HepG2 (cell line): Measurements from ENCODE around the gene NPB. TPM values are rescaled to one million over a fixed set of nuclear protein-coding genes. Genes with fewer than 3 reads are reported as not detected.

Source experiments
- ATAC-seq: fragments of 200-7000 bp; cut with Tn5 transposase; 3 replicates; pipeline ENCODE4 v1.9.1; 2020; ENCODE audit warnings: mild to moderate bottlenecking, moderate library complexity
- BruUV-seq: library from RNA; stranded (reverse); fragments of 400-500 nt; replicated peaks from 2 replicates; lab custom pipeline; 2021; lab: Mats Ljungman, UMichigan
- CTCF ChIA-PET: fragments of 300-600 bp; formaldehyde crosslinking; extraction: SDS; loops from one replicate; lab custom pipeline; 2021; ENCODE audit warnings: low total read pairs, inconsistent platforms, low intra/inter-chr PET ratio; lab: Yijun Ruan, JAX
- POLR2A ChIA-PET: fragments of 350-600 bp; sonication (Branson Sonifier 250); formaldehyde crosslinking; loops from one replicate; lab custom pipeline; 2020; ENCODE audit warnings: antibody characterized with exemption, inconsistent platforms; lab: Yijun Ruan, JAX
- DNase-seq: peaks from one replicate; pipeline ENCODE4 v3.0.0-alpha.2; 2015; ENCODE audit warnings: low spot score
- FAIRE-seq: peaks from 3 replicates; lab custom pipeline; 2011; peaks lifted over from hg19 to GRCh38; lab: Jason Lieb, UNC
- H2AFZ ChIP-seq: one replicate; pipeline ENCODE4 v1.6.1; 2011; ENCODE audit warnings: low read length, inconsistent platforms
- H3K27ac ChIP-seq: fragments of 300-600 bp; 3 replicates; pipeline ENCODE4 v1.8.0; 2011; ENCODE audit warnings: mixed run types, mild to moderate bottlenecking, mixed read lengths, low read length, inconsistent platforms; ENCODE audit not compliant: insufficient read depth; ENCODE audit errors: extremely low read length
- H3K27me3 ChIP-seq, 2 experiments: fragments of 200-600 bp in 1 of 2; 2 replicates in 1 of 2; 3 replicates in 1 of 2; pipeline versions ENCODE4 v1.6.0 to v1.8.0; 2011; ENCODE audit warnings: low read length in 2 of 2, mild to moderate bottlenecking in 2 of 2, moderate library complexity in 2 of 2, inconsistent platforms in 1 of 2; ENCODE audit not compliant: insufficient read depth in 2 of 2, control insufficient read depth in 1 of 2
- H3K36me3 ChIP-seq, 2 experiments: fragments of 200-600 bp in 1 of 2; replicated peaks in 1 of 2; 2 replicates in 1 of 2; 3 replicates in 1 of 2; pipeline versions ENCODE4 v1.5.1 to v1.8.0; 2011; ENCODE audit warnings: low read length in 2 of 2, inconsistent platforms in 1 of 2; ENCODE audit not compliant: insufficient read depth in 2 of 2, control insufficient read depth in 1 of 2
- H3K4me1 ChIP-seq: 2 replicates; pipeline ENCODE4 v1.5.1; 2012; ENCODE audit warnings: low read length, inconsistent platforms; ENCODE audit not compliant: insufficient read depth
- H3K4me2 ChIP-seq: 2 replicates; pipeline ENCODE4 v1.6.0; 2011; ENCODE audit warnings: low read depth, low read length, inconsistent platforms
- H3K4me3 ChIP-seq, 3 experiments: fragments of 200-600 bp in 1 of 3; sonication (generic), shearing (Covaris generic) in 1 of 3; replicated peaks in 1 of 3; 2 replicates each; pipeline ENCODE4 v1.5.1; 2011 to 2016; ENCODE audit warnings: low read length in 3 of 3, inconsistent platforms in 2 of 3, low read depth in 2 of 3, mild to moderate bottlenecking in 2 of 3, control low read depth in 1 of 3, mixed read lengths in 1 of 3; ENCODE audit not compliant: insufficient read depth in 1 of 3
- H3K79me2 ChIP-seq: one replicate; pipeline ENCODE4 v1.6.1; 2011; ENCODE audit warnings: low read length, inconsistent platforms; ENCODE audit not compliant: insufficient read depth
- H3K9ac ChIP-seq: 2 replicates; pipeline ENCODE4 v1.6.0; 2011; ENCODE audit warnings: mild to moderate bottlenecking, low read depth, low read length, inconsistent platforms; ENCODE audit not compliant: insufficient read depth
- H3K9me3 ChIP-seq: 2 replicates; pipeline ENCODE4 v1.5.1; 2012; ENCODE audit warnings: mild to moderate bottlenecking, low read length
- H4K20me1 ChIP-seq: 2 replicates; pipeline ENCODE4 v1.6.0; 2011; ENCODE audit warnings: inconsistent platforms, mild to moderate bottlenecking, low read length, moderate library complexity; ENCODE audit not compliant: insufficient read depth
- EHMT2 ChIP-seq: fragments of 200-600 bp; sonication (generic); IDR thresholded peaks from 2 replicates; pipeline ENCODE4 v1.7.0; 2017; ENCODE audit warnings: antibody characterized with exemption, low read depth, low read length, borderline replicate concordance
- FOXO4 ChIP-seq: sonication (generic); formaldehyde crosslinking; conservative IDR thresholded peaks from 2 replicates; pipeline ENCODE4 v1.8.1; 2023; ENCODE audit warnings: missing genetic modification reagents
- MTF2 ChIP-seq: sonication (generic); formaldehyde crosslinking; IDR thresholded peaks from 2 replicates; pipeline ENCODE4 v1.5.0; 2020; ENCODE audit warnings: missing genetic modification reagents, borderline replicate concordance
- POLR2G ChIP-seq: fragments of 200-400 bp; formaldehyde crosslinking; IDR thresholded peaks from 2 replicates; pipeline ENCODE4 v1.6.1; 2018; ENCODE audit warnings: mild to moderate bottlenecking, low read depth, low read length, moderate library complexity
- PRDM10 ChIP-seq: sonication (generic); formaldehyde crosslinking; IDR thresholded peaks from 2 replicates; pipeline ENCODE4 v1.4.0; 2020; ENCODE audit warnings: low read depth, missing genetic modification reagents
- TCF7L2 ChIP-seq: IDR thresholded peaks from 2 replicates; pipeline ENCODE4 v1.6.1; 2011; ENCODE audit warnings: mild to moderate bottlenecking, low read depth, low read length, moderate library complexity
- ZBTB21 ChIP-seq: sonication (generic); formaldehyde crosslinking; IDR thresholded peaks from 2 replicates; pipeline ENCODE4 v1.4.0; 2020; ENCODE audit warnings: missing genetic modification reagents
- ZNF337 ChIP-seq: sonication (generic); formaldehyde crosslinking; IDR thresholded peaks from 2 replicates; pipeline ENCODE4 v1.5.1; 2020; ENCODE audit warnings: missing genetic modification reagents, low read depth, mild to moderate bottlenecking, borderline replicate concordance
- ZNF883 ChIP-seq: sonication (generic); formaldehyde crosslinking; IDR thresholded peaks from 2 replicates; pipeline ENCODE4 v1.5.1; 2020; ENCODE audit warnings: mild to moderate bottlenecking, missing genetic modification reagents; ENCODE audit errors: not compliant biosample characterization
- WGBS: methylation state at CpG from one replicate; pipeline ENCODE4 v1.1.6; 2017; ENCODE audit warnings: low lambda C conversion rate; 5-methylcytosine and 5-hydroxymethylcytosine counted together
- in situ Hi-C: cut with HindIII; loops from 2 replicates; pipeline ENCODE4 v1.10.0; 2017; ENCODE audit warnings: low pct_unique_long_range_greater_than_20kb; ENCODE audit not compliant: extremely low pct_ligation_motif_present
- intact Hi-C: fragments of 100-400 bp; cut with micrococcal nuclease; formaldehyde crosslinking; loops from one replicate; pipeline ENCODE4 v1.10.0; 2022; ENCODE audit not compliant: unreplicated experiment
- polyA plus RNA-seq, 8 experiments: library from polyadenylated mRNA; depleted of rRNA in 3 of 8; stranded (reverse) in 7 of 8; unstranded in 1 of 8; fragments of >200 nt; fragmentation: Illumina TruSeq in 4 of 8; extraction: Trizol in 4 of 8; gene quantifications; 2 replicates each; pipeline versions ENCODE4 v1.2.1 to v1.2.3, GENCODE V29; 2011 to 2016; ENCODE audit warnings: low read depth in 4 of 8, missing spikeins in 1 of 8, mixed read lengths in 1 of 8; ENCODE audit not compliant: insufficient read depth in 1 of 8
- total RNA-seq, 5 experiments: library from RNA; depleted of rRNA; stranded (reverse); fragments of >200 nt; fragmentation: Illumina TruSeq; extraction: Trizol; gene quantifications; 2 replicates each; pipeline ENCODE4 v1.2.3, GENCODE V29; 2016; ENCODE audit warnings: low read depth in 1 of 5
- TF ChIP-seq, protein P1 (sequence below): IDR thresholded peaks from 2 replicates; pipeline ENCODE4 v1.4.0; 2020; ENCODE audit warnings: mild to moderate bottlenecking, missing genetic modification reagents

The NPB gene
- total and polyA plus RNA-seq, 2 of the 13 experiments (the other 11 are each of a cell fraction or from before 2014, with no cell fraction given): 0.11 to 0.93 TPM

DNA sequence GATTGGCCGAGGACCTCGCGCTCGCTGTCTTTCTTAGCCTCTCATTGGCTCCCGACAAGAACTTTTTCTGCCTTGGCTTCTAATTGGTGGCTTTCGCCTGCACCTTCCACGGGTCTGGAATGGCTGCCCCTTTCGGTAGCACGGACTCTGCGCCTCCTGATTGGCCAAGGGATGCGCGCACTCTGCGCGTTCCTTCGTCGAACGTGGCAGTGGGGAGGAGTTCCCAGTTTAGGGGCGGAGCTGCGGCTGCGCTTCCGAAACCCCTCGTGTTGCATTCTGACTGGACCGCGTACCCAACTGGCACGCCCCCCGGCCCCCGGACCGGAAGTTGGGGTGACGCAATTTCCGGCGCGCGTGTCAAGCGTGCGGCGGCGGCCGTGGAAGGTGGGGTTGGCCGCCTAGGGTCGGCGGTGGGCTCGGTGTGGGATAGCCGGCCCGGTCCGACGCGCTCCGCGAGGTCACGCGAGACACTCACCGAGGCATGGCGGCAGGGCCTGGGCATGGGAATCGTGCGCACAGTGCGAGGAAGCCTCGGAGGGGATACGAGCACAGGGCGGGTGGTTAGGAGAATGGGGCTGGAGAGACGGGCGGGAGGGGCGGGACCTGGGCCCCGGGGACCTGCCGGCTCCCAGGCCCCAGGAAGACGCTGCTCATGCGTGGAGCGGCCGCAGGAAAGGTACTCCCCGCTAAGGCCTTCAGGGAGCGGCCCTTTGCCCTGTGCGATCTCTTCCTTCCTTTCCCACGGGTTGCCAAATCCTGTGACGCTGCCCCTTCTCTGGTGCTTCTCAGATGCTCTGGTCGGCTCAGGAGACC lies 41.1 kb upstream of the NPB start:
- in situ Hi-C loops: no loop called here
- DNase-seq (peak; percentile 100), FAIRE-seq (peak; percentile 99), ATAC-seq (peak; percentile 89)
- BruUV-seq: TSS peak; percentile 71
- peaks cover 44% of the 10 kb centered on the region for H4K20me1 ChIP-seq
- no peaks in the 10 kb centered on the region; a peak in 1 of 5 replicates for H3K27me3 ChIP-seq
- peaks cover 18 to 47% of the 10 kb centered on the region in 2 experiments for H3K36me3 ChIP-seq
- peak overlapping the region; percentile 83 to 91 (median 86) for H3K4me3 ChIP-seq
- ChIA-PET POLR2A (interaction anchor here (0.5 to 3.7 kb wide), 44 partner anchors 9 to 276 kb away, joined by 3 to 40 read pairs (median 5); partner anchors contain the start of genes ARHGDIA, ARL16, CENPX and DCXR), CTCF (interaction anchor here (1.2 kb wide), 1 partner anchor 128 kb away, joined by 3 read pairs; no protein-coding TSS in a partner anchor)
- H3K27ac ChIP-seq: peak overlapping the region; percentile 94
- peaks cover 77% of the 10 kb centered on the region for H3K4me1 ChIP-seq
- WGBS: 1% methylated on average over 59 of the region's 74 CpGs
- H3K9ac ChIP-seq: peak overlapping the region; percentile 97
- H3K4me2 ChIP-seq: peak overlapping the region; percentile 78
- no peaks in the 10 kb centered on the region for H3K9me3 ChIP-seq
- intact Hi-C loops: loop anchor here (5.0 kb wide), 1 partner anchor 39 kb away; no protein-coding TSS in a partner anchor
- no peak overlapping the region for H2AFZ ChIP-seq
- H3K79me2 ChIP-seq: peaks cover 74% of the 10 kb centered on the region
- TF ChIP-seq POLR2G (peak; percentile 95), ZNF337 (CRISPR knock-in tag) (0 out of 2 replicates have a peak, but pooled peaks have one; percentile 60), MTF2 (no peak), PRDM10 (peak; percentile 53; the same call in 1 of the 2 replicates), ZBTB21 (CRISPR knock-in tag) (peak; percentile 49; the same call in 1 of the 2 replicates), ZNF883 (CRISPR knock-in tag) (peak; percentile 93), FOXO4 (CRISPR knock-in tag) (no peak), TCF7L2 (no peak), EHMT2 (no peak)
- TF ChIP-seq, protein P1, sequence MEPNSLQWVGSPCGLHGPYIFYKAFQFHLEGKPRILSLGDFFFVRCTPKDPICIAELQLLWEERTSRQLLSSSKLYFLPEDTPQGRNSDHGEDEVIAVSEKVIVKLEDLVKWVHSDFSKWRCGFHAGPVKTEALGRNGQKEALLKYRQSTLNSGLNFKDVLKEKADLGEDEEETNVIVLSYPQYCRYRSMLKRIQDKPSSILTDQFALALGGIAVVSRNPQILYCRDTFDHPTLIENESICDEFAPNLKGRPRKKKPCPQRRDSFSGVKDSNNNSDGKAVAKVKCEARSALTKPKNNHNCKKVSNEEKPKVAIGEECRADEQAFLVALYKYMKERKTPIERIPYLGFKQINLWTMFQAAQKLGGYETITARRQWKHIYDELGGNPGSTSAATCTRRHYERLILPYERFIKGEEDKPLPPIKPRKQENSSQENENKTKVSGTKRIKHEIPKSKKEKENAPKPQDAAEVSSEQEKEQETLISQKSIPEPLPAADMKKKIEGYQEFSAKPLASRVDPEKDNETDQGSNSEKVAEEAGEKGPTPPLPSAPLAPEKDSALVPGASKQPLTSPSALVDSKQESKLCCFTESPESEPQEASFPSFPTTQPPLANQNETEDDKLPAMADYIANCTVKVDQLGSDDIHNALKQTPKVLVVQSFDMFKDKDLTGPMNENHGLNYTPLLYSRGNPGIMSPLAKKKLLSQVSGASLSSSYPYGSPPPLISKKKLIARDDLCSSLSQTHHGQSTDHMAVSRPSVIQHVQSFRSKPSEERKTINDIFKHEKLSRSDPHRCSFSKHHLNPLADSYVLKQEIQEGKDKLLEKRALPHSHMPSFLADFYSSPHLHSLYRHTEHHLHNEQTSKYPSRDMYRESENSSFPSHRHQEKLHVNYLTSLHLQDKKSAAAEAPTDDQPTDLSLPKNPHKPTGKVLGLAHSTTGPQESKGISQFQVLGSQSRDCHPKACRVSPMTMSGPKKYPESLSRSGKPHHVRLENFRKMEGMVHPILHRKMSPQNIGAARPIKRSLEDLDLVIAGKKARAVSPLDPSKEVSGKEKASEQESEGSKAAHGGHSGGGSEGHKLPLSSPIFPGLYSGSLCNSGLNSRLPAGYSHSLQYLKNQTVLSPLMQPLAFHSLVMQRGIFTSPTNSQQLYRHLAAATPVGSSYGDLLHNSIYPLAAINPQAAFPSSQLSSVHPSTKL (CRISPR knock-in tag): peak; percentile 59; the same call in 1 of the 2 replicates
